ENCODE results near the gene FBXO10.
"Not testable (repeated sequence)": the region's sequence is repeated elsewhere in the genome, so short reads cannot be mapped to it uniquely, and the experiment has no call there.

The FBXO10 gene

DNA sequence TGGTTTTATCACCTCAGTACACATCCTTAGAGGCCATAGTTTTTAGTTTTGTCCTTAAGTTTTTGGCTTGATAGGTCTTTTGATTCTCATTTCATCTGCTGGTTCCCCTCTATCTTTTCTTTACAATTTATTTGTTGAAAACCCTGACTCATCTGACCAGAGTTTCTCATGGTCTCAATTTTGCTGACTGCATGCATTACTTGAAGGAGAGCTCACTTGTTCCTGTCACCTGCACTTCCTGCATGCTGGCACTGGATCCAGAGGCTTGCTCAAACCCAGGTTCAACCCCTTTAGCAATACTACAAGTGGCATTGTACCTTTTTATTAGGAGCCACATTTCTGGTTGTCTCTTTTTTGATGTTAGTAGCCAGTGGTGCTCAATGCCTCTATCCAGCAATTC, 26.7 kb downstream of the FBXO10 start:
- DNase-seq (ENCODE audit: low spot score): no peak

DNA sequence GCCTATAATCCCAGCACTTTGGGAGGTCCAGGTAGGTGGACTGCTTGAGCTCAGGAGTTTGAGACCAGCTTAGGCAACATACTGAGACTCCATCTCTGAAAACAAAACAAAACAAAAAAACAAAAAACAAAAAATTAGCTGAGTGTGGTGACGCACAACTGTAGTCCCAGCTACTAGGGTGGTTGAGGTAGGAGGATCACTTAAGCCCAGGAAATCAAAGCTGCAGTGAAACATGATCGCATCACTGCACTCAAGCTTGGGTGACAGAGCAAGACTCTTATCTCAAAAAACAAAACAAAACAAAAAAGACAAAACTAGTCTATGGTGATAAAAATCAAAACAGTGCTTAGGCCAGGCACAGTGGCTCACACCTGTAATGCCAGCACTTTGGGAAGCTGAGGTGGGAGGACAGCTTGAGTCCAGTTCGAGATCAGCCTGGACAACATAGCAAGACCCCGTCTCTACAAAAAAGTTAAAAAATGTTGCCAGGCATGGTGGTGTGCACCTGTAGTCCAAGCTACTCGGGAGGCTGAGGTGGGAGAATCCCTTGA, 28.8 kb downstream of the FBXO10 start:
- no peak for DNase-seq (ENCODE audit: low spot score)

DNA sequence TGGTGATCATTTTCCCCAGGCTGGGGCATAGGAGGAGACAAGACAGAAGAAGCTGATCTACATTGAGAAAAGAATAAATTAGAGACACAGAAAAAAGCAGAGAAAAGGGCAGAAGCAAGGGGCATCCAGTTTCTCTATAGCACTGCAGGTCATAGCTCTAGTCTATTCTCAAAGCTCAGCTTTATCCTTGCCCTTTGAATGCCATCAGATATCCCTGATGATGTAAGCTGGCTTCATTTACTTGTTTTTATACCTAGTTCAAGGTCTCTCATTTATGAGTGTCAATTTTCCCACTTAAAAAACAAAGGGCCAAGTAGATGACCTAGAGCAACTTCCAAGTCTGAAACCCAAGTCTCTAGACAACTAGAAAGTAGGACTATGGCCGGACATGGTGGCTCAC, 32.7 kb downstream of the FBXO10 start:
- DNase-seq (ENCODE audit: low spot score): no peak

- DNase-seq (ENCODE audit: low spot score): no peak
Measured at GRCh38 chr9:37542895-37543294, 33.3 kb downstream of the FBXO10 start.

- no peak for DNase-seq (ENCODE audit: low spot score)
Measured at GRCh38 chr9:37542488-37542887, 33.7 kb downstream of the FBXO10 start.

DNA sequence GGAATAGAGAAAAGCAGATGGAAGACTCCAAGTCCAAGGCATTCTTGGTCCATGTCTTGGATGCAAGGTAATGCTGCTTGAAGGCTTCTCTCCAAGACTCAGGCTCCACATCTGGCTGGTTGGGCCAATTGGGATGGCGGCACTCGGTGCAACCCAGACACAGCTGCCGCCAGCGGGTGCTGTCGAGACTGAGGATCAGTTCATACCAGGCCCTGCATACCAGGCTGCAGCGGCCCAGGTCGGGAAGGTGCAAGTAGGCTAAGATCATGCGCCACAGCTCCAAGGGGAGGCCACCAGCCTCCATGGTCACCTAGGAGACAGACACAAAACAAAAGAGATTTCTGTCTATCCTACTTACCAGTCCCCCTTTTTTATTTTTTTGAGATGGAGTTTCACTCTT, 34.7 kb downstream of the FBXO10 start:
- no peak for DNase-seq (ENCODE audit: low spot score)

- no peak for DNase-seq (ENCODE audit: low spot score)
Measured at GRCh38 chr9:37540634-37541033, 35.5 kb downstream of the FBXO10 start.

- DNase-seq (ENCODE audit: low spot score): no peak
Measured at GRCh38 chr9:37539634-37540033, 36.5 kb downstream of the FBXO10 start.

GRCh38 chr9:37538099-37538498, 38.1 kb downstream of the FBXO10 start:
- DNase-seq (ENCODE audit: low spot score): no peak

GRCh38 chr9:37534901-37535300, 41.3 kb downstream of the FBXO10 start:
- DNase-seq (ENCODE audit: low spot score): no peak

- DNase-seq (ENCODE audit: low spot score): no peak
Measured at GRCh38 chr9:37534412-37534811, 41.8 kb downstream of the FBXO10 start.

- no peak for DNase-seq (ENCODE audit: low spot score)
Measured at GRCh38 chr9:37531699-37532098, 44.5 kb downstream of the FBXO10 start.

- DNase-seq (ENCODE audit: low spot score): no peak
Measured at GRCh38 chr9:37528652-37529471, 47.3 kb downstream of the FBXO10 start.

DNA sequence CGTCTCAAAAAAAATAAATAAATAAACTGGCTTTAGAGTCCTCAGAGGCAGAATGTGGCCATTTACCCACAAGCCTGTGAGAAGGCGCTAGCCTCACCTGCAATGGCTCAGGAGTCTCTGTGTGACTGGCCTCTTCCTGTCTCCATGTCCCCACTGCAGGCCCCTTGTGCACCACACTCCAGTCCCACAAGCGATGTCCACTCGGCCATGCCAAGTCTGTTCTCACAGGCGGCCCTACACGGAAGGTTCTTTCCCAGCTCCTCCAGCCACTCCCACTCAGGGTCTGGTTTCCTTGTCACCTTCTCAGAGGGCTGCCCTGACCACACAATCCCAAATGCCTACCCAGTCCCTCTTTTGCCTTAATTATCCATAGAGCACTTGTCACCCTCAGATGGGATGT, 52.3 kb downstream of the FBXO10 start:
- no peak for DNase-seq (ENCODE audit: low spot score)

DNA sequence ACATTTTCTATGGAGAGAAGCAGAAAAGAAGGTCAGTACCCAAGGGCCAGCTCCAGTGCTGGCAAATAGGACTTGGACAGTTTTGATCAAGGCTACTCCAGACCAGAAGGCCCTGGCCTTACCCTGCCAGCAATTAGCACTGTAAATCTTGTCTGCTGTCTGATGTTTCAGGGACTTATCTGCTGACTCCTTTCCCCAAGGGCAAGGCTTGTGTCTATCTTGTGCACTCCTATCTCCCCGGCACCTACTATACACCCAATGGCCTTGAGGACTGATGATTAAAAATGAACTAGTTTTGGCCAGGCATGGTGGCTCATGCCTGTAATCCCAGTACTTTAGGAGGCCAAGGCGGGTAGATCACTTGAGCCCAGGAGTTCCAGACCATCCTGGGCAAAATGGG, 53.2 kb downstream of the FBXO10 start:
- no peak for DNase-seq (ENCODE audit: low spot score)

GRCh38 chr9:37521111-37521510, 55.1 kb downstream of the FBXO10 start:
- no peak for DNase-seq (ENCODE audit: low spot score)

DNA sequence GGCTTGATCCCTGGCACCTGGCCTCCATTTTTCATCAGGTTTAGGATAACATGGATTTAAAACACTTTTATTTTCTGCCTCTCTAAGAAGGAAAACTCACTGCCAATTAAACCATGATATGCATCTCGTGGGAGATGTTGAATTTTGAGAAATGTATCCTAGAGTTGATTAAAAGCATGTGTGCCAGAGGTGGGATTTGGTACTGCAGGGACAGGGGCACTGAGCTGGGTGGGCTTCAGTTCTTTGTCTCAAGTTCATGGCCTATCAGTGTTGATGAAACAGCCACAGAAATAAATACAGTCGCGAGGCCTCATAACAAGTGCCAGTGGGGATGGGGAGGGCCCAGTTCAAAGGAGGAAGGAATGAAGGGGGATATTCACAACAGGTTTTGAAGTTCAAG, 55.5 kb downstream of the FBXO10 start:
- DNase-seq (ENCODE audit: low spot score): no peak

DNA sequence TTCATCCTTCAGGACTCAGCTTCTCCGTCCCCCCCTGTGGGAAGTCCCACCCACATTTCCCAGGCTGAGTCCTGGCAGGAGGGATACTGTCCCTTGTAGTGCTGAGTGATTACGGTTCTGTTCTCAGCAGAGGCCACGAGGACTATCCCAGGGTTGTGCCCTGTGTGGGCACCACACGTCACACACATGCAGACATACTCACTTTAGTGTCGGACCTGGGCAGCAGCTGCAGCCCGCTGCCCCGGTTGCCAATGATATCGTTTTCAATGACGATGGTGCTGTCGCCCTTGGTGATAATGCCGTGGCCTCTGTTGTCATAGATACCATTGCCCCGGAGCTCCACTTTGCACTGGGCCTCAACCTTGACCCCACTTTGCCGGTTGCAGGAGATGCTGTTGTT, 58.3 kb downstream of the FBXO10 start:
- DNase-seq (ENCODE audit: low spot score): no peak

- no peak for DNase-seq (ENCODE audit: low spot score)
Measured at GRCh38 chr9:37515620-37516258, 60.4 kb downstream of the FBXO10 start.

GRCh38 chr9:37514999-37515398, 61.2 kb downstream of the FBXO10 start:
- no peak for DNase-seq (ENCODE audit: low spot score)

DNA sequence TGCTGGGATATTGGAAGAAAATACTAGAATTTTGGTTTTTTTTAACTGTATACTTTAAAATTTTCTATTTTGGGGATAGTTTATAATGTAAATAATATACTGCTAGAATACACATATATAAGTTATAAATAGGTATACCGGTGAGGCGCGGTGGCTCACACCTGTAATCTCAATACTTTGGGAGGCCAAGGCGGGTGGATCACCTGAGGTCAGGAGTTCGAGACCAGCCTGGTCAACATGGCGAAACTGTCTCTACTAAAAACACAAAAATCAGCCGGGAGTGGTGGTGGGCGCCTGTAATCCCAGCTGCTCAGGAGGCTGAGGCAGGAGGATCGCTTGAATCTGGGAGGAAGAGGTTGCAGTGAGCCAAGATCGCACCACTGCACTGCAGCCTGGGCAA, 61.8 kb downstream of the FBXO10 start:
- DNase-seq (ENCODE audit: low spot score): not testable (repeated sequence)

DNA sequence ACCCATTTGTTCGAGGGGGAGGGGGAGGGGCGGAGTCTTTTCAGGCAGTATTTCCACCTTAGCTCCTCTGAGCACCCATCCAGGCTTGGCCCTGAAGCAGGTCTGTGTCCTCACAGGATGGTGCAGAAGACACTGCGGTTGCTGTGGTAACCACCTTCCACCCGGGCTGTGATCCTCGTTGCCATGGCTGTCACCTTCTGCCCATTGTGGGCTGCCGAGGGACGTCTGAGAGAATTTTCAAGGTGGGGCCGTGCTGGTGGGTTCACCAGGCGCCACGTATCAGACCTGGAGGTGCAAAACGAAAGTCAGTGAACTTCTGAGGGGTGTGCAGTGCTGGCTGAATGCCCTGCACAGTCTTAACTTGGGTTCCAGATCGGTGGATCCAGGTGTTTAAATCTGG, 63.7 kb downstream of the FBXO10 start:
- no peak for DNase-seq (ENCODE audit: low spot score)
